Tibial nerve (tissue), 4 donors: ENCODE results near the gene ARHGEF9. TPM values are rescaled to one million over a fixed set of nuclear protein-coding genes. Genes with fewer than 3 reads are reported as not detected.
"Not testable (repeated sequence)": the region's sequence is repeated elsewhere in the genome, so short reads cannot be mapped to it uniquely, and the experiment has no call there.

Experiments used
- DNase-seq, 2 donors: peaks; one replicate each; pipeline ENCODE4 v3.0.0-alpha.2; 2019; ENCODE audit warnings: low spot score in 2 of 2
- H3K27ac ChIP-seq, 4 donors: fragments of 200-600 bp; sonication (generic) in 3 of 4; one replicate each; pipeline ENCODE4 v1.5.1; 2017 to 2019; ENCODE audit warnings: mild to moderate bottlenecking in 1 of 4
- H3K27me3 ChIP-seq, 2 donors: fragments of 200-600 bp; sonication (generic) in 1 of 2; one replicate each; pipeline versions ENCODE4 v1.5.1 to v1.6.0; 2017 to 2019
- H3K36me3 ChIP-seq, 3 donors: fragments of 200-600 bp; sonication (generic); one replicate each; pipeline ENCODE4 v1.5.1; 2018 to 2019
- H3K4me1 ChIP-seq, 4 donors: fragments of 200-600 bp; sonication (generic) in 3 of 4; one replicate each; pipeline ENCODE4 v1.5.1; 2017 to 2019
- H3K4me3 ChIP-seq, 4 donors: fragments of 200-600 bp; sonication (generic) in 3 of 4; one replicate each; pipeline ENCODE4 v1.5.1; 2017 to 2019; ENCODE audit warnings: mild to moderate bottlenecking in 1 of 4, moderate library complexity in 1 of 4
- H3K9me3 ChIP-seq, 4 donors: fragments of 200-600 bp; sonication (generic) in 3 of 4; one replicate each; pipeline ENCODE4 v1.5.1; 2017 to 2019
- EP300 ChIP-seq, 2 donors: sonication (generic); formaldehyde crosslinking; IDR thresholded peaks; one replicate each; pipeline ENCODE4 v1.6.1; 2017; ENCODE audit warnings: antibody characterized with exemption in 2 of 2, mild to moderate bottlenecking in 1 of 2
- POLR2A ChIP-seq, 2 donors: fragments of 450-650 bp; IDR thresholded peaks; one replicate each; pipeline ENCODE4 v1.6.1; 2017; ENCODE audit warnings: antibody characterized with exemption in 2 of 2, mild to moderate bottlenecking in 2 of 2, moderate library complexity in 2 of 2
- WGBS, 2 donors: methylation state at CpG; one replicate each; pipeline ENCODE4 v1.1.5; 2018; 5-methylcytosine and 5-hydroxymethylcytosine counted together
- total RNA-seq, 4 donors: library from RNA; depleted of rRNA; stranded (reverse); fragments of >200 nt; gene quantifications; one replicate each; pipeline ENCODE4 v1.1.0, GENCODE V29; 2016
- TF ChIP-seq, protein P1 (sequence below), 5 experiments: fragments of 200-600 bp in 3 of 5; fragments of 450-650 bp in 2 of 5; sonication (generic) in 3 of 5; IDR thresholded peaks; one replicate each; pipeline ENCODE4 v1.5.1; 2016 to 2019; ENCODE audit warnings: antibody characterized with exemption in 5 of 5, mild to moderate bottlenecking in 3 of 5, moderate library complexity in 2 of 5

ARHGEF9 gene
- 10 to 100 TPM; 19.5 to 32.7 (median 25.9) TPM for total RNA-seq

DNA sequence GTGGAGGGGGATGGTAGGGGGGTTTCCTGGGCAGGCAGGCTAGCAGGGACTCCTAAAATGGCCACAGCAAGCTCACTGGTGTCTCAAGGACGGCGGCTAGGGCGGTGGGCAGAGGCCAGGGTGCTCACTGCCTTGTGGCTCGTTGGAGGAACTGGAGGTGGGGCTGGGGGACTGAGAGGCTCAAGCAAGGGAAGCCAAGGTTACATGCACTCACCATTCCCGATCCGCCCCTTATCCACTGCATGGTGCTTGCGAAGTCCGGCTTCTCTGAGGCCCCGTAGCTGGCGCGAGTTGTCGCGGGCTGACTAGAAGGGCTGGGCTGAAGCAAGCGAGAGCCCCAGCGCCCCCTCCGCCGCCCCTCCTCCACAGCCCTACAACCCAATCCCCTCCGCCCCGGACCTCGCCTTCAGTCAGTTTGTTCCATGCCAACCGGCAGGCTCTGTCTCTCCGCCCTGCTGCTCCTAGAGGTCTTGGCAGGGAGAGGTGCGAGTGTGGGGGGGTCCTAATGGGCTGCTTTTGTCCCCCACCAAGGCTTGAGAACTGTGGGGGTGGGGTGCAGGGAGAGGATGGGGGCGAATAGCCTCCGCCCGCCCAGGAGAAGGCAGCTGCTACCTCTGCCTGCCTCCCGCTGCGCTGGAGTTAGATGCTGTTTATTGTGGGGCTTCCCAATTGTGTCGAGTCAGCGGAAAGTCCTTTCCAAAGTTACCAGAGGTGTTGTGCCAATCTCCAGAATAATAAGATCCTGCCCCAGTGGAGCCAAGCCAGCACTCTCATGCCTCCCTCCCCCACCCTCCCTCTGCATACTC, at the start of gene ARHGEF9:
Gene ARHGEF9, minus strand, starts transcription at position 313 of the 806 bp plus-strand sequence. Its CDS starts 69 bp downstream, at position 244.
- peak in 1 of 2 donors; percentile 4 for DNase-seq
- Histone ChIP-seq H3K27me3 (no peaks in the 10 kb centered on the region), H3K4me1 (no peaks in the 10 kb centered on the region), H3K9me3 (no peaks in the 10 kb centered on the region), H3K4me3 (peak within 1 kb of the TSS; percentile 21 to 52 (median 40)), H3K27ac (no peak within 1 kb of the TSS), H3K36me3 (no peaks in the 10 kb centered on the region)
- no peak for TF ChIP-seq POLR2A (IDR thresholded peaks at IDR 0.05)
- TF ChIP-seq EP300 (IDR thresholded peaks at IDR 0.05) = no peak
- TF ChIP-seq, protein P1, sequence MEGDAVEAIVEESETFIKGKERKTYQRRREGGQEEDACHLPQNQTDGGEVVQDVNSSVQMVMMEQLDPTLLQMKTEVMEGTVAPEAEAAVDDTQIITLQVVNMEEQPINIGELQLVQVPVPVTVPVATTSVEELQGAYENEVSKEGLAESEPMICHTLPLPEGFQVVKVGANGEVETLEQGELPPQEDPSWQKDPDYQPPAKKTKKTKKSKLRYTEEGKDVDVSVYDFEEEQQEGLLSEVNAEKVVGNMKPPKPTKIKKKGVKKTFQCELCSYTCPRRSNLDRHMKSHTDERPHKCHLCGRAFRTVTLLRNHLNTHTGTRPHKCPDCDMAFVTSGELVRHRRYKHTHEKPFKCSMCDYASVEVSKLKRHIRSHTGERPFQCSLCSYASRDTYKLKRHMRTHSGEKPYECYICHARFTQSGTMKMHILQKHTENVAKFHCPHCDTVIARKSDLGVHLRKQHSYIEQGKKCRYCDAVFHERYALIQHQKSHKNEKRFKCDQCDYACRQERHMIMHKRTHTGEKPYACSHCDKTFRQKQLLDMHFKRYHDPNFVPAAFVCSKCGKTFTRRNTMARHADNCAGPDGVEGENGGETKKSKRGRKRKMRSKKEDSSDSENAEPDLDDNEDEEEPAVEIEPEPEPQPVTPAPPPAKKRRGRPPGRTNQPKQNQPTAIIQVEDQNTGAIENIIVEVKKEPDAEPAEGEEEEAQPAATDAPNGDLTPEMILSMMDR (IDR thresholded peaks at IDR 0.05) = no peak
- 4 to 44% methylated on average over 4 to 30 of the region's 30 CpGs for WGBS, 2 donors

DNA sequence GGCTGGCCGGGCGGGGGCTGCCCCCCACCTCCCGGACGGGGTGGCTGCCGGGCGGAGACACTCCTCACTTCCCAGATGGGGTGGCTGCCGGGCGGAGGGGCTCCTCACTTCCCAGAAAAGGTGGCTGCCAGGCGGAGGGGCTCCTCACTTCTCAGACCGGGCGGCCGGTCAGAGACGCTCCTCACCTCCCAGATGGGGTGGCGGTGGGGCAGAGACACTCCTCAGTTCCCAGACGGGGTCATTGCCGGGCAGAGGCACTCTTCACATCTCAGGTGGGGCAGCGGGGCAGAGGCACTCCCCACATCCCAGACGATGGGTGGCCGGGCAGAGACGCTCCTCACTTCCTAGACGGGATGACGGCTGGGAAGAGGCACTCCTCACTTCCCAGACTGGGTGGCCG, 40.4 kb upstream of the ARHGEF9 start:
- WGBS, 2 donors = 92% methylated on average over 18 of the region's 23 CpGs; no CpG with 5 or more reads in 1 of the 2 donors
- not testable (repeated sequence) for H3K27ac ChIP-seq, H3K27me3 ChIP-seq, H3K4me3 ChIP-seq, H3K4me1 ChIP-seq, H3K36me3 ChIP-seq, DNase-seq
- H3K9me3 ChIP-seq = peaks cover 0 to 16% (median 3%) of the 10 kb centered on the region in 4 donors

DNA sequence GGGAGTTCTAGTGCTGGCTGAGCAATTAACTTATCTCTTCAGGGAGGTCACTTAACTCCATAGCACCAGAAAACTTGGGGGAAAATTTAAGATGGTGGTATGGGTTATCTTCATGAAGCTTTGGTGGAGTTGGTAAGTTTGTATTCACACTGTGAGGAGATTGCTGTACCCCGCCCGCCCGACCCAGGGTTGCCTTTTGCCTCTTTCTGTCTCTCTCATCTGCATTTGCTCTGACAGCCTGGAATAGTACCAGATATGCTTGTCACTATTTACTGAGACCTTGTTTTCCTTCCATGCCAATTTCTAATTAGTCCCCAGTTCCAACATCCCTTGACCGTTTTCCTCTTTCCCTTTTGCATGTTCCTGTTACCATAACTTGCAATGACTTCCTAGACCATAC, 33.1 kb upstream of the ARHGEF9 start:
- Histone ChIP-seq H3K9me3 (peaks cover 0 to 7% (median 0%) of the 10 kb centered on the region in 4 donors), H3K27me3 (no peaks in the 10 kb centered on the region), H3K4me1 (no peaks in the 10 kb centered on the region), H3K4me3 (no peak overlapping the region), H3K27ac (no peak overlapping the region), H3K36me3 (no peaks in the 10 kb centered on the region)
- 87 to 96% methylated on average over 4 of the region's 4 CpGs for WGBS, 2 donors
- no peak for DNase-seq
- no peak for TF ChIP-seq POLR2A (IDR thresholded peaks at IDR 0.05)

DNA sequence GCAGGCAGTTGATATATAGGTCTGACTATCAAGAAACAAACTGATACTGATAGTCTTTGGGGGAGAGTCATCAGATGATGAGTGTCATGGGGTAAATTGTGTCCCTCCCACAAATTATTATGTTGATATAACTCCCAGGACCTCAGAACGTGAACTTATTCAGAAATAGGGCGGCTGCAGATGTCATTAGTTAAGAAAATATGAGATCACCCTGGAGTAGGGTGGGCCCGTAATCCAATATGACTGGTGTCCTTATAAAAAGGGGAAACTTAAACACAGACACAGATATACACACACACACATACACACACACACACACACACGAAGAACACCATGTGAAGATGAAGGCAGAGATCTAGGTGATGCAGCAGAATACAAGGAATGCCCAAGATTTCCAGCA, 32.7 kb upstream of the ARHGEF9 start:
- Histone ChIP-seq H3K36me3 (no peaks in the 10 kb centered on the region), H3K27me3 (no peaks in the 10 kb centered on the region), H3K9me3 (peaks cover 0 to 2% (median 0%) of the 10 kb centered on the region in 4 donors), H3K4me3 (no peak overlapping the region), H3K4me1 (no peaks in the 10 kb centered on the region), H3K27ac (no peak overlapping the region)
- no peak for DNase-seq
- 50 to 69% methylated on average over 4 of the region's 4 CpGs for WGBS, 2 donors
- TF ChIP-seq, protein P1 (IDR thresholded peaks at IDR 0.05) = no peak
- TF ChIP-seq EP300 (IDR thresholded peaks at IDR 0.05) = no peak
- TF ChIP-seq POLR2A (IDR thresholded peaks at IDR 0.05) = no peak

DNA sequence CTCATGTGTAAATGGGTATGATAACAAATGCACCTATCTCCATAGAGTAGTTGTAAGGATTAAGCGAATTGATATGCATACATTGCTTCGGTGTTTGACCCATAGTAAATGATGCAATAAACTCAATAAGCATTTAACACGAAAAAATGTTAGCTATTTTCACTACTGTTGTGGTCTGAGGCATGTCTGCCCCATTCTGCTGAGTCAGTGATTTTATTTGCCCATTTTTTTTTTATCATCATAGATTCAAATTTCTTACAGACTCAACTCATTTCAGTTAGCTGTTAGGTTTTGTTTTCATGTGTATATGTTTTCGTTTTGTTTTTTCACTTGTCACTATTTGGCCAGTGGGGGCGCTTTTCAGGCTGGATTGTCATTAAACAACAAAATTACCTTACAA, 27.8 kb upstream of the ARHGEF9 start:
- Histone ChIP-seq H3K9me3 (no peaks in the 10 kb centered on the region), H3K36me3 (no peaks in the 10 kb centered on the region), H3K27me3 (no peaks in the 10 kb centered on the region), H3K4me3 (no peak overlapping the region), H3K4me1 (no peaks in the 10 kb centered on the region), H3K27ac (no peak overlapping the region)
- no peak for DNase-seq
- WGBS, 2 donors = 66 to 85% methylated on average over 5 of the region's 5 CpGs
- TF ChIP-seq, protein P1 (IDR thresholded peaks at IDR 0.05) = no peak
- TF ChIP-seq POLR2A (IDR thresholded peaks at IDR 0.05) (no peak), EP300 (IDR thresholded peaks at IDR 0.05) (no peak)

DNA sequence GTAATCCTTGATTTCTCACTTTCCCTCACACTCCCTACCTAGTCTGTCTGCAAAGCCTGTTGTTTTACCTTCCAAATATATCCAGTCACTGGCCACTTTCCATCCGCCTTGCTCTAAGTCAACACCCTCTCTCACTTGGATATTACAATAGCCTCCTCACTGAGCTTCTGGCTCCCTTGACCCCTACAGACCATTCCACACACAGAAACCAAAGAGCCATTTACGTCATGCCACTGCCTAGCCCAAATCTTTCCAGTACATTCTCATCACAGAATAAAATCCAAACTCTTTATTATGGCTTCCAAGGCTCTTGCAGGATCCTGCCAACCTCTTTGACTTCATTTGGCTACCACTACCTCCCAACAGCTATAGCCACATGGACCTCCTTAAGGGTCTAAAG, 25.7 kb upstream of the ARHGEF9 start:
- Histone ChIP-seq H3K4me3 (no peak overlapping the region), H3K9me3 (no peaks in the 10 kb centered on the region), H3K27ac (no peak overlapping the region), H3K27me3 (no peaks in the 10 kb centered on the region), H3K4me1 (no peaks in the 10 kb centered on the region), H3K36me3 (no peaks in the 10 kb centered on the region)
- WGBS, 2 donors = 32 to 69% methylated on average over 2 of the region's 2 CpGs
- TF ChIP-seq, protein P1 (IDR thresholded peaks at IDR 0.05) = no peak
- no peak for TF ChIP-seq EP300 (IDR thresholded peaks at IDR 0.05)
- no peak for DNase-seq
